GM18505 (cell line): ENCODE measurements around the gene RPS16.

Source experiments
- ATAC-seq: cut with Tn5 transposase; IDR thresholded peaks from one replicate; pipeline ENCODE4 v1.9.1; 2021; ENCODE audit not compliant: unreplicated experiment
- POLR2A ChIP-seq: IDR thresholded peaks from 4 replicates; pipeline ENCODE4 v1.6.1; 2011; ENCODE audit warnings: borderline replicate concordance; ENCODE audit not compliant: insufficient read depth, insufficient read length; ENCODE audit errors: extremely low read depth

The RPS16 gene

GRCh38 chr19:39412100-39412866 lies 23.5 kb downstream of the RPS16 start, which contains the start of gene PLEKHG2:
PLEKHG2 (plus strand) TSS chr19:39412669; CDS start chr19:39414087, 1,418 bp downstream.
- peak; percentile 97 for TF ChIP-seq POLR2A

GRCh38 chr19:39411832-39412099 lies 24.0 kb downstream of the RPS16 start:
- peak; percentile 24 for ATAC-seq
- TF ChIP-seq POLR2A: no peak

More at GRCh38 chr19:39412100-39412866, 23.5 kb downstream of the RPS16 start, which contains the start of gene PLEKHG2:
- ATAC-seq: peak; percentile 42

GRCh38 chr19:39411081-39411831 lies 24.5 kb downstream of the RPS16 start:
- TF ChIP-seq POLR2A: peak; percentile 46

GRCh38 chr19:39410831-39411080 lies 25.0 kb downstream of the RPS16 start:
- no peak for TF ChIP-seq POLR2A
- no peak for ATAC-seq

More at GRCh38 chr19:39411081-39411831, 24.5 kb downstream of the RPS16 start:
- ATAC-seq: no peak

DNA sequence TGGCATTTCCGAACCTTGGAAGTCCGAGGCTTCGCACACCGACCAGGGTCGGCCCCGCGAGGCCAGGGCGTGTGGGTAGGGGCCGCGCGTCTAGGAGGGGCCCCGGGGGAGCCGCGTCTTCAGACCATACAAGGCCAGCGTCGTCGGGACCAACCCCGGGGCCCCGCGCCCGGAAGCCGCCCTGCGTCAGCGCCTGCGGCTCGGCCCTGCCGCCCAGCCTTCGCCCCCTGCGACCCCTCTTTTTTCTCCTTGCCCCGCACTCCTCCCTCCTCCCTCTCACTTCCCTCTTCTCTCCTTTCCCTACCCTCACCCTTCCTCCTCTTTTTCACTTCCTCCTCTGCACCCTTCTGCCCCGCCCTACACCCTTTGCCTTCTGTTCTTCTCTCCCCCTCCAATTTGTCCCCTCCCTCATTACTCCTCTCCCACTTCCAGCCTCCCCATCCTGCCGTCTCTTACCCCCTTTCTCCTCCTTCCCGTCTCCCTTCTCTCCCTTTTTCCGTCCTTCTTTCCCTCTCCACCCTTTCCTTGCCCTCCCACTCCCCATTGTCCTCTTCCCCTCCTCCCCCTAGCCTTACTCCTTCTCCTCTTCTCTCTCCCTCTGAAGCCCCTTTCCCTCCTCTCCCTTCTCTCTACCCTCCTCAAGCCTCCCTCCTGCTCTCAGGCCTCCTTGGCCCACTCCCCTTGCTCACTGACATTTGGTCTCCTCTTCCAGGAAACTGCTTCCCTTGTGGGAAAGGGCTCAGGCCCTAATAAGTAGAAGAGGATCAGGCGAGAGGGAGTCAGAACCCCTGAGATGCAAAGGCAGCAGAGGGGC lies 25.5 kb downstream of the RPS16 start:
- TF ChIP-seq POLR2A: peak; percentile 68
- no peak for ATAC-seq

- ATAC-seq: no peak
- peak; percentile 68 for TF ChIP-seq POLR2A
These were observed 26.3 kb downstream of the RPS16 start for GRCh38 chr19:39409208-39410016.

- TF ChIP-seq POLR2A: no peak
- ATAC-seq: no peak
These were observed 27.1 kb downstream of the RPS16 start for GRCh38 chr19:39408392-39409207.

- no peak for ATAC-seq
- peak; percentile 68 for TF ChIP-seq POLR2A
These were observed 27.9 kb downstream of the RPS16 start for GRCh38 chr19:39407660-39408391.

DNA sequence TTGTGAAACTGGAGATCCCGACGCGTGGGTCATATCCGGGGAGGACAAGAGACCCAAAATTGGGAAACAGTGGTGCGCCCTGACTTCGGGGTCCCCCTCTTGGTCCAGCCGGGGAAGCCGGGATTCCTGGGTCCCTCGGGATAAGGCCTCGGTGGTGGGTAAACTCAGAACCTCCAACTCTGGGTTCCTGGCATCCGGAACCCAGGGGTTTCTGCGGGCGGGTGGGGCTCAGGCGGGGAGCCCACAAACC lies 28.4 kb downstream of the RPS16 start:
- TF ChIP-seq POLR2A: no peak
- no peak for ATAC-seq

DNA sequence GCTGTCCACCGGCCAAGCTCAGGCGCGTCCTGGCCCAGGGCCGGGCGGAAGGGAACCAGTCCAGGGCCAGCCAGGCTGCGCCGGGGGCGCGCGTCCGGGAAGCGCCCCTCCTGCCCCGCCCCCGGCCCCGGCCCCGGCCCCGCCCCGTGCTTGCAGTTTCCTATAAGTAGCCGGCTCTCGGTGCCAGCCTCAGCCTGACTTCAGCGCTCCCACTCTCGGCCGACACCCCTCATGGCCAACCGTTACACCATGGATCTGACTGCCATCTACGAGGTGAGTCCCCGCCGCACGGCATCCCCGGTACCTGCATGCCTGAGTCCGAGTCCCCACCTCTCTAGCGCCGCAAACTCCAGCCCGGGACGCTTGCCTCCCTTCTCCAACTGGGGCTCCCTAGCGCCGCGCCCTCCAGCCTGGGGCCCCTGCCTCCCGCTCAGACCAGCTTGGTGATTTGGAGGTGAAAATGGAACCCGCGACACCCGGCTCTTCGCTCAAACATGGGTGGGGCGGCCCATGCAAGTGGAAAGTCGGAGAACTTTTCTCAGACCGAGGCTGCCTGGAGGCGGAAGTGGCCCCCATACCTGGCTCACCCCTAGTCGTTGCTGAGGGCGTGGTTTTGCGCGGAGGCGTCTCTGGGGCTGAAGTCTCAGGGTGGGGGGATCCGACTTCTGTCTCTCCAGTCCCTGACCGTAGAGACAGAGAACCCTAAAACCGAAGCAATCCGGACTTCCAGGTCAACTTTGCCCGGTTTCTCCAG lies 28.9 kb downstream of the RPS16 start, which contains the start of gene ZFP36:
Gene ZFP36, plus strand, starts transcription at position 192 of the 754 bp plus-strand sequence. Its CDS starts 58 bp downstream, at position 250.
- no peak for ATAC-seq
- TF ChIP-seq POLR2A: peak; percentile 100
